ENCODE results near the gene PDZRN4.

DNA sequence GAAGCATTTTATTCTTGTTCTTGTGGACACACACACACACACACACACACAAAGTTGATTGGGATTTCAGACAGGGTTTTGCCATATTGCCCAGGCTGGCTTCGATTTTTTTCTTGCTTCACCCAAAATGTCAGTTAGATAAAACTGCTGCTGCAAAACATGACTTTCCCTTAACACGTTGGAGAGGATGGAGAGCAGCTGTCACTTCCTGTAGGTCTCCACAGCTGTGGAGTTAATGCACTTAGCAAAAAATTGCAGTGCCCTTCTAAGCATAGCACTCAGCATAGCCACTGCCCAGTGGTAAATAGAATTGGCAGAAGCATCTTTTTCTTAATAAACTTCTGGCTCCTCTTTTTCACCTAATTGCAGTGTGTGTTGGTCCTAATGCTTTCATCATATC lies 54.5 kb downstream of the PDZRN4 start:
- TF ChIP-seq, protein P1, sequence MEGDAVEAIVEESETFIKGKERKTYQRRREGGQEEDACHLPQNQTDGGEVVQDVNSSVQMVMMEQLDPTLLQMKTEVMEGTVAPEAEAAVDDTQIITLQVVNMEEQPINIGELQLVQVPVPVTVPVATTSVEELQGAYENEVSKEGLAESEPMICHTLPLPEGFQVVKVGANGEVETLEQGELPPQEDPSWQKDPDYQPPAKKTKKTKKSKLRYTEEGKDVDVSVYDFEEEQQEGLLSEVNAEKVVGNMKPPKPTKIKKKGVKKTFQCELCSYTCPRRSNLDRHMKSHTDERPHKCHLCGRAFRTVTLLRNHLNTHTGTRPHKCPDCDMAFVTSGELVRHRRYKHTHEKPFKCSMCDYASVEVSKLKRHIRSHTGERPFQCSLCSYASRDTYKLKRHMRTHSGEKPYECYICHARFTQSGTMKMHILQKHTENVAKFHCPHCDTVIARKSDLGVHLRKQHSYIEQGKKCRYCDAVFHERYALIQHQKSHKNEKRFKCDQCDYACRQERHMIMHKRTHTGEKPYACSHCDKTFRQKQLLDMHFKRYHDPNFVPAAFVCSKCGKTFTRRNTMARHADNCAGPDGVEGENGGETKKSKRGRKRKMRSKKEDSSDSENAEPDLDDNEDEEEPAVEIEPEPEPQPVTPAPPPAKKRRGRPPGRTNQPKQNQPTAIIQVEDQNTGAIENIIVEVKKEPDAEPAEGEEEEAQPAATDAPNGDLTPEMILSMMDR (conservative IDR thresholded peaks at IDR 0.05; ENCODE audit: low read depth, low read length): no peak
- TF ChIP-seq CEBPB (IDR thresholded peaks at IDR 0.05; ENCODE audit: low read depth, low read length) (no peak), MXI1 (IDR thresholded peaks at IDR 0.05; ENCODE audit: borderline replicate concordance, low read depth, low read length) (no peak), POLR2A (IDR thresholded peaks at IDR 0.05; ENCODE audit: low read depth, low read length) (no peak), RCOR1 (IDR thresholded peaks at IDR 0.05; ENCODE audit: insufficient replicate concordance, low read length) (no peak), RAD21 (IDR thresholded peaks at IDR 0.05; ENCODE audit: low read length) (no peak), FOS (IDR thresholded peaks at IDR 0.05; ENCODE audit: low read depth, low read length) (no peak), SMC3 (IDR thresholded peaks at IDR 0.05; ENCODE audit: low read depth, low read length) (no peak), RFX5 (IDR thresholded peaks at IDR 0.05; ENCODE audit: low read depth, low read length) (no peak)
- TF ChIP-seq, protein P2, sequence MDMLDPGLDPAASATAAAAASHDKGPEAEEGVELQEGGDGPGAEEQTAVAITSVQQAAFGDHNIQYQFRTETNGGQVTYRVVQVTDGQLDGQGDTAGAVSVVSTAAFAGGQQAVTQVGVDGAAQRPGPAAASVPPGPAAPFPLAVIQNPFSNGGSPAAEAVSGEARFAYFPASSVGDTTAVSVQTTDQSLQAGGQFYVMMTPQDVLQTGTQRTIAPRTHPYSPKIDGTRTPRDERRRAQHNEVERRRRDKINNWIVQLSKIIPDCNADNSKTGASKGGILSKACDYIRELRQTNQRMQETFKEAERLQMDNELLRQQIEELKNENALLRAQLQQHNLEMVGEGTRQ (IDR thresholded peaks at IDR 0.05; ENCODE audit: low read depth, low read length): no peak

Measured in IMR-90 (cell line).